Lower lobe of right lung (tissue), 2 donors: ENCODE data around the gene PKIG. TPM values are rescaled to one million over a fixed set of nuclear protein-coding genes. Genes with fewer than 3 reads are reported as not detected.

Experiments
- ATAC-seq, 2 donors: fragments of 200-7000 bp; cut with Tn5 transposase; one replicate each; pipeline ENCODE4 v1.9.1; 2020 to 2022; ENCODE audit warnings: mild to moderate bottlenecking in 2 of 2, moderate library complexity in 2 of 2
- DNase-seq: peaks from one replicate; pipeline ENCODE4 v3.0.0-alpha.2; 2020
- H3K27ac ChIP-seq: fragments of 200-600 bp; one replicate; pipeline ENCODE4 v1.8.0; 2022
- H3K27me3 ChIP-seq: fragments of 200-600 bp; one replicate; pipeline ENCODE4 v1.8.0; 2022; ENCODE audit warnings: low read depth
- H3K36me3 ChIP-seq: fragments of 200-600 bp; one replicate; pipeline ENCODE4 v1.8.0; 2022; ENCODE audit warnings: mild to moderate bottlenecking
- H3K4me1 ChIP-seq: fragments of 200-600 bp; one replicate; pipeline ENCODE4 v1.8.0; 2022
- H3K4me3 ChIP-seq: fragments of 200-600 bp; one replicate; pipeline ENCODE4 v1.8.0; 2022; ENCODE audit warnings: mild to moderate bottlenecking
- H3K9me3 ChIP-seq: fragments of 200-600 bp; one replicate; pipeline ENCODE4 v1.8.0; 2022
- CTCF ChIP-seq: fragments of 200-600 bp; IDR thresholded peaks from one replicate; pipeline ENCODE4 v1.8.0; 2022; ENCODE audit warnings: antibody characterized with exemption, mild to moderate bottlenecking
- intact Hi-C: fragments of 100-400 bp; cut with DNase I; formaldehyde crosslinking; loops from one replicate; pipeline ENCODE4 v1.11.0; 2022
- total RNA-seq: library from RNA; stranded (reverse); fragmentation: NEBNext Ultra II Directional; extraction: Animal tissue kit (Norgen Biotek cat#: 25700); gene quantifications from one replicate; pipeline ENCODE4 v1.2.1, GENCODE V29; 2021
- donor health status: DM: no; HTN: yes; CAD: no; lungs with severe emphysema.

Gene PKIG
- total RNA-seq, 1 donor from 2014 or later = 61.6 TPM

GRCh38 chr20:44579313-44580081, 2.9 kb upstream of the PKIG start:
- H3K27ac ChIP-seq = peak overlapping the region; percentile 7
- ATAC-seq (no peak), DNase-seq (no peak)
- H3K4me3 ChIP-seq = no peak overlapping the region
- no peaks in the 10 kb centered on the region for H3K36me3 ChIP-seq
- H3K4me1 ChIP-seq = peaks cover 47% of the 10 kb centered on the region
- H3K9me3 ChIP-seq = no peaks in the 10 kb centered on the region
- no peaks in the 10 kb centered on the region for H3K27me3 ChIP-seq
- intact Hi-C loops = loop anchor here (10.0 kb wide), 1 partner anchor 55 kb away; the partner anchor contains the start of gene SERINC3
- no peak for TF ChIP-seq CTCF

GRCh38 chr20:44580581-44581268, 1.7 kb upstream of the PKIG start:
- Histone ChIP-seq H3K9me3 (no peaks in the 10 kb centered on the region), H3K4me3 (no peak overlapping the region), H3K27me3 (no peaks in the 10 kb centered on the region), H3K36me3 (no peaks in the 10 kb centered on the region), H3K4me1 (peaks cover 56% of the 10 kb centered on the region), H3K27ac (peak overlapping the region; percentile 81)
- intact Hi-C loops = loop anchor here (10.0 kb wide), 1 partner anchor 56 kb away; the partner anchor contains the start of gene SERINC3
- ATAC-seq = no peak
- no peak for DNase-seq
- TF ChIP-seq CTCF = no peak

GRCh38 chr20:44581515-44581914, 864 bp upstream of the PKIG start:
- TF ChIP-seq CTCF = no peak
- intact Hi-C loops = loop anchor here (10.0 kb wide), 1 partner anchor 57 kb away; the partner anchor contains the start of gene SERINC3
- peaks cover 59% of the 10 kb centered on the region for H3K4me1 ChIP-seq

GRCh38 chr20:44583157-44583556, 778 bp downstream of the PKIG start:
- Histone ChIP-seq H3K4me3 (peak overlapping the region; percentile 53), H3K36me3 (no peaks in the 10 kb centered on the region), H3K27ac (peak overlapping the region; percentile 81), H3K9me3 (no peaks in the 10 kb centered on the region), H3K4me1 (peaks cover 57% of the 10 kb centered on the region), H3K27me3 (no peaks in the 10 kb centered on the region)
- intact Hi-C loops = loop anchor here (10.0 kb wide), 1 partner anchor 58 kb away; the partner anchor contains the start of gene SERINC3
- no peak for DNase-seq
- no peak for ATAC-seq
- TF ChIP-seq CTCF = no peak

More at GRCh38 chr20:44581515-44581914, 864 bp upstream of the PKIG start:
- no peaks in the 10 kb centered on the region for H3K9me3 ChIP-seq
- no peak for ATAC-seq
- peak overlapping the region; percentile 81 for H3K27ac ChIP-seq
- H3K27me3 ChIP-seq = no peaks in the 10 kb centered on the region
- no peaks in the 10 kb centered on the region for H3K36me3 ChIP-seq
- DNase-seq = no peak
- H3K4me3 ChIP-seq = peak overlapping the region; percentile 53

- Histone ChIP-seq H3K9me3 (no peaks in the 10 kb centered on the region), H3K27me3 (no peaks in the 10 kb centered on the region), H3K4me1 (peaks cover 57% of the 10 kb centered on the region), H3K4me3 (peak overlapping the region; percentile 53), H3K27ac (no peak overlapping the region), H3K36me3 (no peaks in the 10 kb centered on the region)
- ATAC-seq (no peak), DNase-seq (no peak)
- intact Hi-C loops = loop anchor here (10.0 kb wide), 1 partner anchor 59 kb away; the partner anchor contains the start of gene SERINC3
- no peak for TF ChIP-seq CTCF
Measured at GRCh38 chr20:44584162-44584561, 1.8 kb downstream of the PKIG start.
